ENCODE data around the gene EAF1. TPM values are rescaled to one million over a fixed set of nuclear protein-coding genes. Genes with fewer than 3 reads are reported as not detected.
"Not testable (repeated sequence)": the region's sequence is repeated elsewhere in the genome, so short reads cannot be mapped to it uniquely, and the experiment has no call there.

Gene EAF1
- total and polyA plus RNA-seq, 12 donors, result 2.3 to 12.4 (median 8.3) TPM

- DNase-seq, result no peak
- Histone ChIP-seq H3K9me3 (peaks cover 0 to 18% (median 8%) of the 10 kb centered on the region in 11 donors), H3K27ac (no peak overlapping the region), H3K27me3 (no peaks in the 10 kb centered on the region), H3K4me3 (no peak overlapping the region), H3K4me1 (peaks cover 0 to 31% (median 4%) of the 10 kb centered on the region in 9 donors), H3K36me3 (no peaks in the 10 kb centered on the region)
- TF ChIP-seq CTCF (IDR thresholded peaks at IDR 0.05), result no peak
- ATAC-seq, result no peak
- intact Hi-C loops (cut with DNase I), result loop anchor here in 1 of 10 donors (10.0 kb wide), 1 partner anchor 278 kb away; no protein-coding TSS in a partner anchor
- WGBS, 2 donors, result 83 to 89% methylated on average over 3 of the region's 3 CpGs
These were observed 44.9 kb upstream of the EAF1 start for GRCh38 chr3:15382405-15382923.

- intact Hi-C loops (cut with DNase I), result loop anchor here in 1 of 10 donors (10.0 kb wide), 1 partner anchor 280 kb away; no protein-coding TSS in a partner anchor
- Histone ChIP-seq H3K9me3 (peaks cover 0 to 18% (median 8%) of the 10 kb centered on the region in 11 donors), H3K27me3 (no peaks in the 10 kb centered on the region), H3K4me3 (no peak overlapping the region), H3K27ac (peak overlapping the region in 1 of 10 donors; percentile 38), H3K36me3 (no peaks in the 10 kb centered on the region), H3K4me1 (peaks cover 0 to 30% (median 3%) of the 10 kb centered on the region in 9 donors)
- WGBS, 2 donors, result 85 to 86% methylated on average over 4 of the region's 4 CpGs
- no peak for TF ChIP-seq CTCF (IDR thresholded peaks at IDR 0.05)
- DNase-seq (no peak), ATAC-seq (no peak)
These were observed 42.7 kb upstream of the EAF1 start for GRCh38 chr3:15384510-15385237.

- H3K9me3 ChIP-seq, result peaks cover 0 to 18% (median 8%) of the 10 kb centered on the region in 11 donors
- H3K36me3 ChIP-seq, H3K27me3 ChIP-seq, DNase-seq, H3K4me3 ChIP-seq, ATAC-seq: not testable (repeated sequence)
- H3K4me1 ChIP-seq, result peaks cover 0 to 30% (median 3%) of the 10 kb centered on the region in 9 donors
- intact Hi-C loops (cut with DNase I), result loop anchor here in 1 of 10 donors (10.0 kb wide), 1 partner anchor 280 kb away; no protein-coding TSS in a partner anchor
- WGBS, 2 donors, result 80% methylated on average over 10 of the region's 10 CpGs
- H3K27ac ChIP-seq, result peak overlapping the region in 1 of 10 donors; percentile 38
These were observed 42.1 kb upstream of the EAF1 start for GRCh38 chr3:15385238-15385695.

- H3K4me1 ChIP-seq, result peaks cover 0 to 30% (median 3%) of the 10 kb centered on the region in 9 donors
- intact Hi-C loops (cut with DNase I), result loop anchor here in 1 of 10 donors (10.0 kb wide), 1 partner anchor 281 kb away; no protein-coding TSS in a partner anchor
- no peaks in the 10 kb centered on the region for H3K27me3 ChIP-seq
- no peaks in the 10 kb centered on the region for H3K36me3 ChIP-seq
- DNase-seq (no peak), ATAC-seq (no peak)
- TF ChIP-seq CTCF (IDR thresholded peaks at IDR 0.05), result no peak
- peak overlapping the region in 1 of 10 donors; percentile 38 for H3K27ac ChIP-seq
- 84 to 92% methylated on average over 1 of the region's 1 CpG for WGBS, 2 donors
- H3K9me3 ChIP-seq, result peaks cover 0 to 18% (median 8%) of the 10 kb centered on the region in 11 donors
- no peak overlapping the region for H3K4me3 ChIP-seq
These were observed 41.3 kb upstream of the EAF1 start for GRCh38 chr3:15385901-15386653.

- intact Hi-C loops (cut with DNase I), result loop anchor here in 1 of 10 donors (10.0 kb wide), 1 partner anchor 282 kb away; no protein-coding TSS in a partner anchor
- ATAC-seq, result peak in 2 of 8 donors; percentile 12 to 35
- peak overlapping the region in 1 of 10 donors; percentile 38 for H3K27ac ChIP-seq
These were observed 40.8 kb upstream of the EAF1 start for GRCh38 chr3:15386654-15386955.

More at GRCh38 chr3:15386654-15386955, 40.8 kb upstream of the EAF1 start:
- 67 to 82% methylated on average over 5 of the region's 5 CpGs for WGBS, 2 donors
- not testable (repeated sequence) for H3K4me3 ChIP-seq, H3K27me3 ChIP-seq, DNase-seq, H3K36me3 ChIP-seq
- H3K4me1 ChIP-seq, result peaks cover 0 to 30% (median 3%) of the 10 kb centered on the region in 9 donors
- peaks cover 0 to 18% (median 8%) of the 10 kb centered on the region in 11 donors for H3K9me3 ChIP-seq
